HepG2 (cell line): ENCODE measurements around the gene MRPL43. TPM values are rescaled to one million over a fixed set of nuclear protein-coding genes. Genes with fewer than 3 reads are reported as not detected.

Experiments
- ARNT2 ChIP-seq: sonication (generic); formaldehyde crosslinking; IDR thresholded peaks from 2 replicates; pipeline ENCODE4 v1.8.0; 2022; ENCODE audit warnings: mild to moderate bottlenecking, low read depth, missing genetic modification reagents, moderate library complexity
- HES4 ChIP-seq: sonication (generic); formaldehyde crosslinking; IDR thresholded peaks from 2 replicates; pipeline ENCODE4 v1.9.0; 2021; ENCODE audit warnings: mild to moderate bottlenecking, missing genetic modification reagents, borderline replicate concordance
- HMG20B ChIP-seq: conservative IDR thresholded peaks from 2 replicates; pipeline ENCODE4 v1.6.1; 2016; ENCODE audit warnings: missing genetic modification reagents, missing compliant biosample characterization
- HNRNPL ChIP-seq: fragments of 200-400 bp; formaldehyde crosslinking; IDR thresholded peaks from 2 replicates; pipeline ENCODE4 v1.6.1; 2017; ENCODE audit warnings: mild to moderate bottlenecking, low read depth, low read length
- MED1 ChIP-seq: sonication (generic); formaldehyde crosslinking; IDR thresholded peaks from 2 replicates; pipeline ENCODE4 v1.4.0; 2020; ENCODE audit warnings: missing genetic modification reagents
- NCOA2 ChIP-seq: sonication (generic); formaldehyde crosslinking; IDR thresholded peaks from 2 replicates; pipeline ENCODE4 v1.8.0; 2022; ENCODE audit warnings: inconsistent platforms
- PCBP1 ChIP-seq: fragments of 200-400 bp; formaldehyde crosslinking; IDR thresholded peaks from 2 replicates; pipeline ENCODE4 v1.6.1; 2017; ENCODE audit warnings: mild to moderate bottlenecking, low read depth, low read length, borderline replicate concordance
- RARA ChIP-seq: IDR thresholded peaks from 2 replicates; pipeline ENCODE4 v1.6.1; 2016; ENCODE audit warnings: missing genetic modification reagents, missing compliant biosample characterization
- SMC3 ChIP-seq: IDR thresholded peaks from 2 replicates; pipeline ENCODE4 v1.6.1; 2011; ENCODE audit warnings: low read length, improper control_type of control experiment
- STAT5B ChIP-seq: sonication (generic); formaldehyde crosslinking; IDR thresholded peaks from 2 replicates; pipeline ENCODE4 v1.4.0; 2020; ENCODE audit warnings: missing genetic modification reagents
- TOE1 ChIP-seq: sonication (generic); formaldehyde crosslinking; IDR thresholded peaks from 2 replicates; pipeline ENCODE4 v1.4.0; 2020; ENCODE audit warnings: mild to moderate bottlenecking, missing genetic modification reagents
- ZFYVE20 ChIP-seq: sonication (generic); formaldehyde crosslinking; IDR thresholded peaks from 2 replicates; pipeline ENCODE4 v1.8.0; 2023; ENCODE audit warnings: low read depth, mild to moderate bottlenecking, moderate library complexity, missing genetic modification reagents, borderline replicate concordance
- ZNF136 ChIP-seq: sonication (generic); formaldehyde crosslinking; IDR thresholded peaks from 2 replicates; pipeline ENCODE4 v1.8.1; 2022; ENCODE audit warnings: low read depth, mild to moderate bottlenecking, moderate library complexity, missing genetic modification reagents
- ZNF350 ChIP-seq: sonication (generic); formaldehyde crosslinking; IDR thresholded peaks from 2 replicates; pipeline ENCODE4 v1.4.0; 2020; ENCODE audit warnings: mild to moderate bottlenecking, low read depth, missing genetic modification reagents, borderline replicate concordance
- ZNF570 ChIP-seq: sonication (generic); formaldehyde crosslinking; IDR thresholded peaks from 2 replicates; pipeline ENCODE4 v1.4.0; 2020; ENCODE audit warnings: mild to moderate bottlenecking, missing genetic modification reagents, borderline replicate concordance
- ZSCAN29 ChIP-seq: sonication (generic); formaldehyde crosslinking; conservative IDR thresholded peaks from 2 replicates; pipeline ENCODE4 v1.4.0; 2020; ENCODE audit warnings: mild to moderate bottlenecking, missing genetic modification reagents
- polyA plus RNA-seq, 8 experiments: library from polyadenylated mRNA; depleted of rRNA in 3 of 8; stranded (reverse) in 7 of 8; unstranded in 1 of 8; fragments of >200 nt; fragmentation: Illumina TruSeq in 4 of 8; extraction: Trizol in 4 of 8; gene quantifications; 2 replicates each; pipeline versions ENCODE4 v1.2.1 to v1.2.3, GENCODE V29; 2011 to 2016; ENCODE audit warnings: low read depth in 4 of 8, missing spikeins in 1 of 8, mixed read lengths in 1 of 8; ENCODE audit not compliant: insufficient read depth in 1 of 8
- total RNA-seq, 5 experiments: library from RNA; depleted of rRNA; stranded (reverse); fragments of >200 nt; fragmentation: Illumina TruSeq; extraction: Trizol; gene quantifications; 2 replicates each; pipeline ENCODE4 v1.2.3, GENCODE V29; 2016; ENCODE audit warnings: low read depth in 1 of 5
- TF ChIP-seq, protein P1 (sequence below): sonication (generic); formaldehyde crosslinking; IDR thresholded peaks from 2 replicates; pipeline ENCODE4 v1.5.1; 2020; ENCODE audit warnings: missing genetic modification reagents, mild to moderate bottlenecking, borderline replicate concordance
- TF ChIP-seq, protein P2 (sequence below): sonication (generic); formaldehyde crosslinking; IDR thresholded peaks from 2 replicates; pipeline ENCODE4 v1.8.0; 2022; ENCODE audit warnings: mild to moderate bottlenecking, missing genetic modification reagents, moderate library complexity
- TF ChIP-seq, protein P3 (sequence below): sonication (generic); formaldehyde crosslinking; IDR thresholded peaks from 2 replicates; pipeline ENCODE4 v1.8.1; 2023; ENCODE audit warnings: mild to moderate bottlenecking, missing genetic modification reagents
- TF ChIP-seq, protein P4 (sequence below): sonication (generic); formaldehyde crosslinking; IDR thresholded peaks from 2 replicates; pipeline ENCODE4 v1.8.1; 2023; ENCODE audit warnings: missing genetic modification reagents, inconsistent platforms, borderline replicate concordance
- TF ChIP-seq, protein P5 (sequence below): sonication (generic); formaldehyde crosslinking; IDR thresholded peaks from 2 replicates; pipeline ENCODE4; 2020; ENCODE audit warnings: missing genetic modification reagents, mild to moderate bottlenecking, borderline replicate concordance

MRPL43 gene
- total and polyA plus RNA-seq, 2 of the 13 experiments (the other 11 are each of a cell fraction or from before 2014, with no cell fraction given): 71.0 to 73.7 TPM

DNA sequence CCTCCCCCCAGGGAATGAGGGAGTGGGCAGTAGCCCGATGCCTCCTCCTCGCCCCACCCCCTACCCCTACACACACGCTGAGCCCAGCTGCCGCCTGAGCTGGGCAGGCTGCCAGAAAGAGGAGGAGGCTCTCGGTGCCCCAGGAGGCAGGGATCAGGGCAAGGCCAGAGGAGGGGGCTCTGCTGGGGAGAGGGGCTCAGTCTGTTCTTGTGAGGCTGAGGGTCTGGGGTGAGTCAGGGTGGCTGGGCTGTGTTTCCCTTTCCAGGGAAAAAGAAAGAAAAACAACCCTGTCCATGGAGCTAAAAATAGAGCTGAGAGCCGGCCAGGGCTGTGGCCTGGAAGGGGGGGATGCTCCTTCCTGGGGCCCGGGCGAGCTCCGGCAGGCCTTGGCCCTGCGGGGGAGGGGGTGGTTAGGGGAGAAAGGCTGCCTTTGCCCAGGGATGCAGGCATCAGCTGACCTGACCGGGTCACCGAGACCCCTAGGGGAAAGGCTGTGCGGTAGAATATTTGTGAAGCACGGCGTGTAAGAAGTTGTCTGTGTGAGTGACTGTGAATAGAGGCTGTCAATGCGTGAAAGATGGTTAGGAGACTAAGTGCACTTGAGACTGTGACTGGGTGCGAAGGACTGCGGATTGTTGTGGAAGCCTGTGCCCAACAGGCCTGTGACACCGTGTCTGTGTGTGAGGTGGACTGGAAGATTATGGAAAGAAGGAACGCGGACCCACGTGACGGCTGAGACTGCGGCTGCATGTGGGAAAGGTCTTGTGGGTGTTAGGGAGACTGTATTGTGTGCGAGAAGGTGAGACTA, 11.1 kb upstream of the MRPL43 start (continued):
- TF ChIP-seq PCBP1 (0 out of 2 replicates have a peak, but pooled peaks have one; percentile 46), MED1 (CRISPR knock-in tag) (no peak), HNRNPL (0 out of 2 replicates have a peak, but pooled peaks have one; percentile 14), ZFYVE20 (CRISPR knock-in tag) (0 out of 2 replicates have a peak, but pooled peaks have one; percentile 32), ZNF136 (CRISPR knock-in tag) (no peak), ZNF350 (CRISPR knock-in tag) (no peak), ZNF570 (CRISPR knock-in tag) (no peak), SMC3 (no peak), HES4 (no peak), TOE1 (CRISPR knock-in tag) (no peak), ARNT2 (CRISPR knock-in tag) (no peak; the same call in 1 of the 2 replicates), NCOA2 (CRISPR knock-in tag) (0 out of 2 replicates have a peak, but pooled peaks have one; percentile 4), STAT5B (CRISPR knock-in tag) (no peak), HMG20B (CRISPR knock-in tag) (no peak), ZSCAN29 (CRISPR knock-in tag) (no peak), RARA (peak; percentile 38; the same call in 1 of the 2 replicates)
- TF ChIP-seq, protein P1, sequence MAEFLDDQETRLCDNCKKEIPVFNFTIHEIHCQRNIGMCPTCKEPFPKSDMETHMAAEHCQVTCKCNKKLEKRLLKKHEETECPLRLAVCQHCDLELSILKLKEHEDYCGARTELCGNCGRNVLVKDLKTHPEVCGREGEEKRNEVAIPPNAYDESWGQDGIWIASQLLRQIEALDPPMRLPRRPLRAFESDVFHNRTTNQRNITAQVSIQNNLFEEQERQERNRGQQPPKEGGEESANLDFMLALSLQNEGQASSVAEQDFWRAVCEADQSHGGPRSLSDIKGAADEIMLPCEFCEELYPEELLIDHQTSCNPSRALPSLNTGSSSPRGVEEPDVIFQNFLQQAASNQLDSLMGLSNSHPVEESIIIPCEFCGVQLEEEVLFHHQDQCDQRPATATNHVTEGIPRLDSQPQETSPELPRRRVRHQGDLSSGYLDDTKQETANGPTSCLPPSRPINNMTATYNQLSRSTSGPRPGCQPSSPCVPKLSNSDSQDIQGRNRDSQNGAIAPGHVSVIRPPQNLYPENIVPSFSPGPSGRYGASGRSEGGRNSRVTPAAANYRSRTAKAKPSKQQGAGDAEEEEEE (CRISPR knock-in tag): no peak
- TF ChIP-seq, protein P2, sequence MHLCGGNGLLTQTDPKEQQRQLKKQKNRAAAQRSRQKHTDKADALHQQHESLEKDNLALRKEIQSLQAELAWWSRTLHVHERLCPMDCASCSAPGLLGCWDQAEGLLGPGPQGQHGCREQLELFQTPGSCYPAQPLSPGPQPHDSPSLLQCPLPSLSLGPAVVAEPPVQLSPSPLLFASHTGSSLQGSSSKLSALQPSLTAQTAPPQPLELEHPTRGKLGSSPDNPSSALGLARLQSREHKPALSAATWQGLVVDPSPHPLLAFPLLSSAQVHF (CRISPR knock-in tag): no peak
- TF ChIP-seq, protein P3, sequence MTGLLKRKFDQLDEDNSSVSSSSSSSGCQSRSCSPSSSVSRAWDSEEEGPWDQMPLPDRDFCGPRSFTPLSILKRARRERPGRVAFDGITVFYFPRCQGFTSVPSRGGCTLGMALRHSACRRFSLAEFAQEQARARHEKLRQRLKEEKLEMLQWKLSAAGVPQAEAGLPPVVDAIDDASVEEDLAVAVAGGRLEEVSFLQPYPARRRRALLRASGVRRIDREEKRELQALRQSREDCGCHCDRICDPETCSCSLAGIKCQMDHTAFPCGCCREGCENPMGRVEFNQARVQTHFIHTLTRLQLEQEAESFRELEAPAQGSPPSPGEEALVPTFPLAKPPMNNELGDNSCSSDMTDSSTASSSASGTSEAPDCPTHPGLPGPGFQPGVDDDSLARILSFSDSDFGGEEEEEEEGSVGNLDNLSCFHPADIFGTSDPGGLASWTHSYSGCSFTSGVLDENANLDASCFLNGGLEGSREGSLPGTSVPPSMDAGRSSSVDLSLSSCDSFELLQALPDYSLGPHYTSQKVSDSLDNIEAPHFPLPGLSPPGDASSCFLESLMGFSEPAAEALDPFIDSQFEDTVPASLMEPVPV (CRISPR knock-in tag): no peak
- TF ChIP-seq, protein P4, sequence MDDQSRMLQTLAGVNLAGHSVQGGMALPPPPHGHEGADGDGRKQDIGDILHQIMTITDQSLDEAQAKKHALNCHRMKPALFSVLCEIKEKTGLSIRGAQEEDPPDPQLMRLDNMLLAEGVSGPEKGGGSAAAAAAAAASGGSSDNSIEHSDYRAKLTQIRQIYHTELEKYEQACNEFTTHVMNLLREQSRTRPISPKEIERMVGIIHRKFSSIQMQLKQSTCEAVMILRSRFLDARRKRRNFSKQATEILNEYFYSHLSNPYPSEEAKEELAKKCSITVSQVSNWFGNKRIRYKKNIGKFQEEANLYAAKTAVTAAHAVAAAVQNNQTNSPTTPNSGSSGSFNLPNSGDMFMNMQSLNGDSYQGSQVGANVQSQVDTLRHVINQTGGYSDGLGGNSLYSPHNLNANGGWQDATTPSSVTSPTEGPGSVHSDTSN (CRISPR knock-in tag): no peak
- TF ChIP-seq, protein P5, sequence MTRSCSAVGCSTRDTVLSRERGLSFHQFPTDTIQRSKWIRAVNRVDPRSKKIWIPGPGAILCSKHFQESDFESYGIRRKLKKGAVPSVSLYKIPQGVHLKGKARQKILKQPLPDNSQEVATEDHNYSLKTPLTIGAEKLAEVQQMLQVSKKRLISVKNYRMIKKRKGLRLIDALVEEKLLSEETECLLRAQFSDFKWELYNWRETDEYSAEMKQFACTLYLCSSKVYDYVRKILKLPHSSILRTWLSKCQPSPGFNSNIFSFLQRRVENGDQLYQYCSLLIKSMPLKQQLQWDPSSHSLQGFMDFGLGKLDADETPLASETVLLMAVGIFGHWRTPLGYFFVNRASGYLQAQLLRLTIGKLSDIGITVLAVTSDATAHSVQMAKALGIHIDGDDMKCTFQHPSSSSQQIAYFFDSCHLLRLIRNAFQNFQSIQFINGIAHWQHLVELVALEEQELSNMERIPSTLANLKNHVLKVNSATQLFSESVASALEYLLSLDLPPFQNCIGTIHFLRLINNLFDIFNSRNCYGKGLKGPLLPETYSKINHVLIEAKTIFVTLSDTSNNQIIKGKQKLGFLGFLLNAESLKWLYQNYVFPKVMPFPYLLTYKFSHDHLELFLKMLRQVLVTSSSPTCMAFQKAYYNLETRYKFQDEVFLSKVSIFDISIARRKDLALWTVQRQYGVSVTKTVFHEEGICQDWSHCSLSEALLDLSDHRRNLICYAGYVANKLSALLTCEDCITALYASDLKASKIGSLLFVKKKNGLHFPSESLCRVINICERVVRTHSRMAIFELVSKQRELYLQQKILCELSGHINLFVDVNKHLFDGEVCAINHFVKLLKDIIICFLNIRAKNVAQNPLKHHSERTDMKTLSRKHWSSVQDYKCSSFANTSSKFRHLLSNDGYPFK: no peak
